ENCODE measurements around the gene R3HDM4.

The R3HDM4 gene

DNA sequence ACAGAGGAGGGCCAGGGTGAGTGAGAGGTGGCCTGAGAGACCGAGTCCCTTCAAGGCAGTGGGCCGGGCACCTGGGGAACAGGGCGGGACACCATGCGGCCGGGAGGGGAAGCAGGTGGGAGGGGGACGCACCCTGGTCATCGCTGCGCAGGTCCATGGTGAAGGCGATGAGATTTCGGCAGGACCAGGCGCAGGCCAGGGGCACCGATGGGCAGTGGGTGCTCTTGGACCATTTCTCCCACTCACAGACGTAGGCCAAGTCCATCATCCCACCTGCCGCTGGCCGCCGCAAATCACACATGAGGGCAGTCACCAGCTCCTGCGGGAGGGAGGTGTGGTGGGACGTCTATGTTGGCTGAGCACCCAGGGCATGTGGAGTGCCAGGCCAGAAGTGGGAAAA, 22.2 kb downstream of the R3HDM4 start:
- no peak for DNase-seq (ENCODE audit: low read depth)
- no peak overlapping the region for H3K4me3 ChIP-seq (ENCODE audit: low read length)
- TF ChIP-seq, protein P1, sequence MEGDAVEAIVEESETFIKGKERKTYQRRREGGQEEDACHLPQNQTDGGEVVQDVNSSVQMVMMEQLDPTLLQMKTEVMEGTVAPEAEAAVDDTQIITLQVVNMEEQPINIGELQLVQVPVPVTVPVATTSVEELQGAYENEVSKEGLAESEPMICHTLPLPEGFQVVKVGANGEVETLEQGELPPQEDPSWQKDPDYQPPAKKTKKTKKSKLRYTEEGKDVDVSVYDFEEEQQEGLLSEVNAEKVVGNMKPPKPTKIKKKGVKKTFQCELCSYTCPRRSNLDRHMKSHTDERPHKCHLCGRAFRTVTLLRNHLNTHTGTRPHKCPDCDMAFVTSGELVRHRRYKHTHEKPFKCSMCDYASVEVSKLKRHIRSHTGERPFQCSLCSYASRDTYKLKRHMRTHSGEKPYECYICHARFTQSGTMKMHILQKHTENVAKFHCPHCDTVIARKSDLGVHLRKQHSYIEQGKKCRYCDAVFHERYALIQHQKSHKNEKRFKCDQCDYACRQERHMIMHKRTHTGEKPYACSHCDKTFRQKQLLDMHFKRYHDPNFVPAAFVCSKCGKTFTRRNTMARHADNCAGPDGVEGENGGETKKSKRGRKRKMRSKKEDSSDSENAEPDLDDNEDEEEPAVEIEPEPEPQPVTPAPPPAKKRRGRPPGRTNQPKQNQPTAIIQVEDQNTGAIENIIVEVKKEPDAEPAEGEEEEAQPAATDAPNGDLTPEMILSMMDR (conservative IDR thresholded peaks at IDR 0.05; ENCODE audit: low read length): no peak

DNA sequence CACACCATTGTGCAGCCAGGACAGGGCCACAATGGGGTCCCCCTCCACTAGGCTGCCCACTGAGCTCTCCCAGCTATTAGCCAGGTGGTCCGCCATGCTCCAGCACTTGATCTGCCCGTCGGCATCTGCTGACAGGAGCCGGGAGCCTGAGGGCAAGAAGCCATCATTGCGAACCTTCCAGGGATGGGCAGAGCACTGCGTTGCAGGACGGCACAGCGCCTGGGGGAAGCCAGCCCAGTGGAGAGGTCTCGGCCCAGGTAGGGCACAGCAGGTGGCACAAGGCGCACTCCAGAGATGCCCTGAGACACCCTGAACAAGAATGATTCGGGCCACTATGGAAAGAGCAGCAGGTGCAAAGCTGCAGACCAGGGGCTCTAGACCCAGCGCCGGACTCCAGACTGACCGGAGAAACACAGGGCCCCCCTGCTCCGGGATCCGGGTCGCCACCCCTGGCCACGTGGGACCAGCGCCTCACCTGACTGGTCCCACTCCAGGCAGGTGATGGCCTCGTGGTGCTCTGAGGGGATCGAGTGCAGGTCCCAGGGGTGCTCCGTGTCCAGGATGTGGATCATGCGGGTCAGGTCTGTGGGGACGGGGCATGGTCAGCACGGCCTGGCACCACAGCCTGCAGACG, 23.2 kb downstream of the R3HDM4 start:
- no peak for DNase-seq (ENCODE audit: low read depth)
- TF ChIP-seq, protein P1 (conservative IDR thresholded peaks at IDR 0.05; ENCODE audit: low read length): no peak

DNA sequence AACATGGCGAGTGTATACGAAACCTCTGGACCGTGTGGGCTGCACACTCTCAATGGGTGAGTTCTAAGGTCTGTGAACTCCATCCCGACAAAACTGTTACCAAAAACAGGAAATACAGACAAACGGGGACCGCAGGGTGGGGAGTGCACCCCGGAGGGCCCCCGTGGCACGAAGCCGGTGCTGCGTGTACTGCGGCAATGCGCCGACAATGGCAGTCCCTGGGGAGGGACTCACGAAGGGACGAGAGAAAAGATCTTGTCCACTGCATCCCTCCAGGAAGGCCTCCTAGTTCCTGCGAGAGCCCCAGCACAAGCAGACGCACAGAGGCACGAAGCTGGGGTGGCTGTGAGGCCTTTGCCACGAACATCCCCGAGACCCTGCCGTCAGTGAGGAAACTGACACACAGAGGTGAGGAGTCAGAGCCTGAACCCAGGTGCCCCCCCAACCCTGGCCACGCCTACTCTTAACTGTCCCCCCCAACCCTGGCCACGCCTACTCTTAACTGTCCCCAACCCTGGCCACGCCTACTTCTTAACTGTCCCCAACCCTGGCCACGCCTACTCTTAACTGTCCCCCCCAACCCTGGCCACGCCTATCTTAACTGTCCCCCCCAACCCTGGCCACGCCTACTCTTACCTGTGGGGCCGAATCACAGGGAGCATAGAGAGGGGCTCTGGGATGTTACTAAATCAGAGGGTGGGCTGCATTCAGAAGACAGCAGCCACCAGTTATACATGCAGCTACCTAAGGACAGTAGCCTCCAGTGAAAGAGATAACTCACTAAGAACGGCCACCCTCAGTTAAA, 24.2 kb downstream of the R3HDM4 start:
- no peak overlapping the region for H3K4me3 ChIP-seq (ENCODE audit: low read length)
- TF ChIP-seq, protein P1 (conservative IDR thresholded peaks at IDR 0.05; ENCODE audit: low read length): no peak
- DNase-seq (ENCODE audit: low read depth): no peak

More for the DNA sequence above, 23.2 kb downstream of the R3HDM4 start:
- no peak overlapping the region for H3K4me3 ChIP-seq (ENCODE audit: low read length)

DNA sequence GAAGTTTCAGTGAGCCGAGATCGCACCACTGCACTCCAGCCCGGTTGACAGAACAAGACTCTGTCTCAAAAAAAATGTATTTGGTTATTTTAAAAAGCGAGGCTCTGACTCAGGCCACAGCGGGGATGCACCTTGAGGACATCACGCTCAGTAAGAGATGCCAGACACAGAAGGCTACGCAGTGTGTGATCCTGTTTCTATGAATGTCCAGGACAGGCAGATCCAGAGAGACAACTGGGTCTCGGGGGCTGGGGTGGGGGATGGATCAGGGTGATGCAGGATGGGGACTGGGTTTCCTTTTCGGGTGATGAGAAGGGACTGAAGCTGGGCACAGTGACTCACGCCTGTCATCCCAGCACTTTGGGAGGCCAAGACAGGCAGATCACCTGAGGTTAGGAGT, 25.4 kb downstream of the R3HDM4 start:
- TF ChIP-seq, protein P1 (conservative IDR thresholded peaks at IDR 0.05; ENCODE audit: low read length): no peak
- H3K4me3 ChIP-seq (ENCODE audit: low read length): no peak overlapping the region
- DNase-seq (ENCODE audit: low read depth): no peak

DNA sequence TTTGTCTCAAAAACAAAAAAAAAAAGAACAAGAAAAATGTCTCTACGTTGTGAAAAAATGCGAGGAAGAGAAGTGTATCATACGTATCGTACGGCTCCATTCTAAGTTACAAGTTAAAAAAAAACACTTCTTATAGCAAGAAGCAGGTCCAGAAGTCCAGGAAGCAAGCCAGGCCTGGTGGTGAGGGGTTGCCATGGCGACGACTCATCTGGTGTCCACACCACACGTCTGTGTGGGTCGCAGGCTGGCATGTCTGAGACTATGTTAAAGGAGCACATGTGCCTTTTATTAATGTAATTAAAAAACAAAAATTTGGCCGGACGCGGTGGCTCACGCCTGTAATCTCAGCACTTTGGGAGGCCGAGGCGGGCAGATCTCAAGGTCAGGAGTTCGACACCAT, 25.9 kb downstream of the R3HDM4 start:
- no peak overlapping the region for H3K4me3 ChIP-seq (ENCODE audit: low read length)
- TF ChIP-seq, protein P1 (conservative IDR thresholded peaks at IDR 0.05; ENCODE audit: low read length): no peak
- DNase-seq (ENCODE audit: low read depth): peak; percentile 86

DNA sequence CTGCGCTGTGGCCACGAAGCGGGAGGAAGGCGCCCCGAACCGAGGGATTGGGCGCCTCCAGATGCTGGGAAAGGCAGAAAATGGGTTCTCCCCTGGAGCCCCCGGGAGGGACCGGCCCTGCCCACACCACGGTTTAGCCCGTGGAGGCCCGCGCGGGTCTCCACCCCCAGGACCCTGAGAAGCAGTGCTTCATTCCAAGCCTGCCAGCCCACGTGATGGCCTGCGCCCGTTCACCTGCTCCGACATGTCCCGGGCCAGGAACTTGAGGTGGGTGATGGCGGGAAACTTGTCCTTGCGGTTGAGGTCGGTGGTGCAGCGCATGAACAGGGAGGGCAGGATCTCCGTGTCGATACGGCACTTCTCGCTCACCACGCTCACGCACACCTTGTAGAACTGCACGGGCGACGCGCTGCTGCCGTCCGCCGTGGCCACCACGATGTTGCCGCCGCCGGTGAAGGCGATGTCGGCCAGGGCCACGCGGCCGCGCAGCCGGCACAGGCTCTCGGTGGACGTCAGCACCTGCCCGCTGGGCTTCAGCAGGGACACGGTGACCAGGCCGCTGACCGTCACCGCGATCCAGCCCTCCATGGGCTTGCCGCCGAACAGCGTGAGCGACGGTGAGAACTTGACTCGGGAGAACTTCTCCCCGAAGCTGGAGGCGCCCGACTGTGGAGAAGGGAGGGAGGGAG, 27.3 kb downstream of the R3HDM4 start:
- H3K4me3 ChIP-seq (ENCODE audit: low read length): no peak overlapping the region
- TF ChIP-seq, protein P1 (conservative IDR thresholded peaks at IDR 0.05; ENCODE audit: low read length): no peak
- DNase-seq (ENCODE audit: low read depth): no peak
